ENCODE results near the gene SYNE3.

The SYNE3 gene

DNA sequence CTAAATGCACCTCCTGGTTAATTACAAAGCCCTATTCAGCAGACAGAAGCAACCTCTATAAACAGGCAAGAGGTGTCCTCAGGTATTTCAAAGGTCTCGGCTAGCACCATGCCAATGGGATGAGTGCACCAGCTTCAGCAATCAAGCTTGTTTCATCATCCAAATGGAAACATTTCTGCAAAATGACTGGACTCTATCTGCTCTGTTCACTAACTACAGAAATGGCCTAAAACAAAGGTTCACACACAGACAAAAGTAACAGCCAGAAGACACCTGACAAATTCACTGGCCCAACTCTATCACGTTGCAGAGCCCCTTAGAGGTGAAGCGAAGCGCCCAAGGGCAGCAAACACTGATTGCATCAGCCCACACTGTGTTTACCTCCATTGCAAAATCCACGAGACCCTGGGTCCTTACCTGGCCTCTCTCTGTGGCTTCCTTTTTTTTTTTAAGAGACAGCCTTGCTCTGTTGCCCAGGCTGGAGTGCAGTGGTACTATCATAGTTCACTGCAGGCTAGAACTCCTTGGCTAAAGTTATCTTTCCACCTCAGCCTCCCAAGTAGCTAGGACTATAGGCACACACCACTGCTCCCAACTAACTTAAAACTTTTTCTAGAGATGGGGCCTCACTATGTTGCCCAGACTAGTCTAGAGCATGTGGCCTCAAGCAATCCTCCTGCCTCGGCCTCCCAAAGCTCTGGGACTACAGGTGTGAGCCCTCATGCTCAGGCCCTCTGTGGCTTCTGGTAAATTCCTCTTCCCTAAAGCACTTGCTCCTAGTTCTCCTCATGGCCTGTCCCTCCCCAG is 8.5 kb upstream of the SYNE3 start:
- H3K4me3 ChIP-seq (replicated peaks; ENCODE audit: low read depth, low read length): no peak overlapping the region
- DNase-seq (ENCODE audit: extremely low read depth, low read depth): no peak
- no peak for TF ChIP-seq CTCF (IDR thresholded peaks at IDR 0.05; ENCODE audit: low read depth, low read length, missing control alignments)

GRCh38 chr14:95523815-95524448 is 7.5 kb upstream of the SYNE3 start:
- DNase-seq (ENCODE audit: extremely low read depth, low read depth): no peak
- no peak overlapping the region for H3K4me3 ChIP-seq (replicated peaks; ENCODE audit: low read depth, low read length)

DNA sequence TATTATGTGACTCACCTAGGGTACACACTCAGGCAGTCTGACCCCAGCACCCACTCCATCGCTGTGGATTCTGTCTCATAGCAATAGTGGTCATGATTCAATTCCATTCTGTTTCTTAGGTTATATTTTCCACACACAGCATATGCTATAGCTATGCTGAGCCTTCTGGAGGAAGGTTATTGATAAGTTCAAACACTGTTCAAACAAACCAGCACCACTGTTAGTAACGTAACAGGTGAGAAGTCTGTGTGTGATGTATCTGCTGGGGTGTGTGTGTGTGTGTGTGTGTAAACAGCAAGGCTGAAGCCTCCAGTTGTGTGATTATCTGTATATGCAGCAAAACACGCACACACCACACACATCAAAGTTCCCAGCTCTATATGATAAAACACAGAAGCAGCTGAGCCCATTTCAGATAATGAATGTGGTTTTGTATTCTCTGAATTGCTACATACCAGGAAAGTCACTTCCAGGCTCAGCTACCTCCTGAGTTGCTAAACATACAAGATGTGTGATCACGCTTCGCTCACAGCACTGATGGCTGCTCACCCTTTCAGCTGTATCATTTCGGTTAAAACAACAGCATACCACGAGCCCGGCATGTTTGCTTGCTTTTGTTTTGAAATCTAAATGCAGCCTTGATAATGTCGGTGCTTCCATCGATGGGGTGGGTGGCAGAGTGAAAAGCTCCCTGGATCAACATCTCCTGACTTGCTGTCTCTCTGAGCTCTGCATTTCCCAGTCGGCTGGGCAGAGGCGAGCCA is 6.8 kb upstream of the SYNE3 start:
- H3K4me3 ChIP-seq (replicated peaks; ENCODE audit: low read depth, low read length): no peak overlapping the region
- no peak for DNase-seq (ENCODE audit: extremely low read depth, low read depth)
- TF ChIP-seq CTCF (IDR thresholded peaks at IDR 0.05; ENCODE audit: low read depth, low read length, missing control alignments): no peak

More at GRCh38 chr14:95523815-95524448, 7.5 kb upstream of the SYNE3 start:
- TF ChIP-seq CTCF (IDR thresholded peaks at IDR 0.05; ENCODE audit: low read depth, low read length, missing control alignments): no peak

- no peak for DNase-seq (ENCODE audit: extremely low read depth, low read depth)
- TF ChIP-seq CTCF (IDR thresholded peaks at IDR 0.05; ENCODE audit: low read depth, low read length, missing control alignments): no peak
- H3K4me3 ChIP-seq (replicated peaks; ENCODE audit: low read depth, low read length): no peak overlapping the region
Observed at GRCh38 chr14:95522556-95522955, 6.1 kb upstream of the SYNE3 start.

GRCh38 chr14:95522116-95522515 is 5.7 kb upstream of the SYNE3 start:
- H3K4me3 ChIP-seq (replicated peaks; ENCODE audit: low read depth, low read length): no peak overlapping the region
- DNase-seq (ENCODE audit: extremely low read depth, low read depth): no peak
- no peak for TF ChIP-seq CTCF (IDR thresholded peaks at IDR 0.05; ENCODE audit: low read depth, low read length, missing control alignments)

DNA sequence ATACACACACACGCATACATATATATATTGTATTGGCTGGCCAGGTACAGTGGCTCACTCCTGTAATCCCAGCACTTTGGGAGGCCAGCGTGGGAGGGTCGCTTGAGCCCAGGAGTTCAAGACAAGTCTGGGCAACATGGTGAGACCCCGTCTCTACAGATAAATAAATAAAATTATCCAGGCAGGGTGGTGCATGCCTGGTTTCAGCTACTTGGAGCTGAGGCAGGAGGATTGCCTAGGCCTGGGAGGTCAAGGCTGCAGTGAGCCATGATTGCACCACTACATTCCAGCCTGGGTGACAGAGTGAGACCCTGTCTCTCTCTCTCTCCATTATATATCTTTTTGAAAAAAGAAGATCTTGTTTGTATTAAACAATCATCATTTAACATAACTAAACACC is 4.6 kb upstream of the SYNE3 start:
- TF ChIP-seq CTCF (IDR thresholded peaks at IDR 0.05; ENCODE audit: low read depth, low read length, missing control alignments): no peak
- H3K4me3 ChIP-seq (replicated peaks; ENCODE audit: low read depth, low read length): no peak overlapping the region
- no peak for DNase-seq (ENCODE audit: extremely low read depth, low read depth)

Measured in HFF-Myc (cell line).